ENCODE results near the gene VSTM2B. TPM values are rescaled to one million over a fixed set of nuclear protein-coding genes. Genes with fewer than 3 reads are reported as not detected.

Gene VSTM2B
- total RNA-seq (2022; extraction: Qiagen RNA extraction; ENCODE audit: low read depth): not detected in 5 replicates

GRCh38 chr19:29525901-29526729 is at the start of gene VSTM2B:
Gene VSTM2B (plus strand): TSS chr19:29525994. CDS start chr19:29526584, 590 bp downstream.

GRCh38 chr19:29605653-29606419 is 80.0 kb downstream of the VSTM2B start, which contains the start of gene POP4:
Gene POP4 (plus strand): TSS chr19:29606283. CDS start chr19:29606319, 36 bp downstream.

Other genes with a start within 250 kb of the VSTM2B start
- 196 to 202 TPM (median 197 TPM) in 5 replicates for gene POP4, start 80.3 kb downstream of the VSTM2B start, total RNA-seq (2022; extraction: Qiagen RNA extraction; ENCODE audit: low read depth)
- 9.0 to 10.6 TPM (median 9.4 TPM) in 5 replicates for gene PLEKHF1, start 139.5 kb downstream of the VSTM2B start, total RNA-seq (2022; extraction: Qiagen RNA extraction; ENCODE audit: low read depth)
- 36.9 to 52.0 TPM (median 49.1 TPM) in 5 replicates for gene C19orf12, start 189.3 kb downstream of the VSTM2B start, total RNA-seq (2022; extraction: Qiagen RNA extraction; ENCODE audit: low read depth)

All from A549 treated with DMSO at 1 μM for 4 hours (cell line).